ENCODE data around the gene PAQR5.

DNA sequence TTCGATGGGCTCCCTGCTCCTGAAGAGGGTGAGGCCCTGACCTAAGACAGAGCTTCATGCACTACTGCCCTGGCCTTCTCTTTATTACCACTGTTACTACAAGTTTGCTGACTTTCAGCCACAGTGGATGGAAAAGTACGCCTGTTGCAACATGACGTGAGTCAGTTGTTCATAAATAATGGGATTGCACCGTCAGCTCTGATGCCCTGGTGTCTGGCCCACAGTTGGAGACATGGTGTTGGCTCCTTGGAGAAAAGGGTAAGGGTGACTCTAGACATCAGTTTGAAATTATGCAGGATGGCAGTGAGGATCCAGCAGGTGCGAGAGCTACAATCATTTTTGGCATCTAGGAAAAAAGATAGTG lies 5.5 kb downstream of the PAQR5 start:
- TF ChIP-seq, protein P1, sequence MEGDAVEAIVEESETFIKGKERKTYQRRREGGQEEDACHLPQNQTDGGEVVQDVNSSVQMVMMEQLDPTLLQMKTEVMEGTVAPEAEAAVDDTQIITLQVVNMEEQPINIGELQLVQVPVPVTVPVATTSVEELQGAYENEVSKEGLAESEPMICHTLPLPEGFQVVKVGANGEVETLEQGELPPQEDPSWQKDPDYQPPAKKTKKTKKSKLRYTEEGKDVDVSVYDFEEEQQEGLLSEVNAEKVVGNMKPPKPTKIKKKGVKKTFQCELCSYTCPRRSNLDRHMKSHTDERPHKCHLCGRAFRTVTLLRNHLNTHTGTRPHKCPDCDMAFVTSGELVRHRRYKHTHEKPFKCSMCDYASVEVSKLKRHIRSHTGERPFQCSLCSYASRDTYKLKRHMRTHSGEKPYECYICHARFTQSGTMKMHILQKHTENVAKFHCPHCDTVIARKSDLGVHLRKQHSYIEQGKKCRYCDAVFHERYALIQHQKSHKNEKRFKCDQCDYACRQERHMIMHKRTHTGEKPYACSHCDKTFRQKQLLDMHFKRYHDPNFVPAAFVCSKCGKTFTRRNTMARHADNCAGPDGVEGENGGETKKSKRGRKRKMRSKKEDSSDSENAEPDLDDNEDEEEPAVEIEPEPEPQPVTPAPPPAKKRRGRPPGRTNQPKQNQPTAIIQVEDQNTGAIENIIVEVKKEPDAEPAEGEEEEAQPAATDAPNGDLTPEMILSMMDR (IDR thresholded peaks at IDR 0.05; ENCODE audit: low read depth, low read length, missing input control): no peak
- no peak for TF ChIP-seq SP1 (IDR thresholded peaks at IDR 0.05)

All from liver (tissue), 3 donors.